Activated naive CD4-positive, alpha-beta T cell treated with anti-CD3 and anti-CD28 coated beads, Interleukin-2, amount 50 U/mL, for 24 hours (primary cell): Measurements from ENCODE around the gene KCTD12.

Experiments used
- H3K27ac Mint-ChIP-seq: one replicate; pipeline ENCODE4 v1.8.0; 2021; ENCODE audit warnings: mild to moderate bottlenecking, mixed read lengths
- H3K27me3 Mint-ChIP-seq: one replicate; pipeline ENCODE4 v1.8.0; 2021; ENCODE audit warnings: mixed read lengths
- H3K36me3 Mint-ChIP-seq: one replicate; pipeline ENCODE4 v1.8.0; 2021; ENCODE audit warnings: mixed read lengths
- H3K4me1 Mint-ChIP-seq: one replicate; pipeline ENCODE4 v1.8.0; 2021; ENCODE audit warnings: mixed read lengths
- H3K4me3 Mint-ChIP-seq: one replicate; pipeline ENCODE4 v1.8.0; 2021; ENCODE audit warnings: mild to moderate bottlenecking, mixed read lengths
- H3K9me3 Mint-ChIP-seq: one replicate; pipeline ENCODE4 v1.8.0; 2021; ENCODE audit warnings: mixed read lengths

The KCTD12 gene

DNA sequence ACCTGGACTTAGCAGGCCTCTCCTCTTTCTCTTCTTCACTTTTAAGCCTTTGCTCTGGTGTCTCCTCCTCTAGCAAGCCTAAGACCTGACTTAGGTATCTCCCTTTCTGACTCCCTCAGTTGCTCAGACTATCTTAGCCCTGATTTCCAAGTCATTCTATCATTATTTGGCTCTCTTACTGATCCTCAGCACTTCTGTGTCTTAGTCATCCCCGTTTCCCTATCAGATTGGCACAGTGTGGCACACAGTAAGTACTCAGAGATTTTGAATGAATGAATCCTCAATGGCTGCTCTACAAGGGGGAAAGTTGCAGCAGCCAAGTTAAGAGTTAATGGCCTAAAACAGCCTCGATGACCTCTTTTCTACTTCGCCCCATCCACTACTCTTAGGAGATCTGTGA, 8.2 kb downstream of the KCTD12 start:
- H3K27ac Mint-ChIP-seq = no peak overlapping the region
- no peaks in the 10 kb centered on the region for H3K27me3 Mint-ChIP-seq
- H3K4me1 Mint-ChIP-seq = peaks cover 35% of the 10 kb centered on the region
- H3K9me3 Mint-ChIP-seq = no peaks in the 10 kb centered on the region
- H3K36me3 Mint-ChIP-seq = peaks cover 2% of the 10 kb centered on the region
- no peak overlapping the region for H3K4me3 Mint-ChIP-seq

DNA sequence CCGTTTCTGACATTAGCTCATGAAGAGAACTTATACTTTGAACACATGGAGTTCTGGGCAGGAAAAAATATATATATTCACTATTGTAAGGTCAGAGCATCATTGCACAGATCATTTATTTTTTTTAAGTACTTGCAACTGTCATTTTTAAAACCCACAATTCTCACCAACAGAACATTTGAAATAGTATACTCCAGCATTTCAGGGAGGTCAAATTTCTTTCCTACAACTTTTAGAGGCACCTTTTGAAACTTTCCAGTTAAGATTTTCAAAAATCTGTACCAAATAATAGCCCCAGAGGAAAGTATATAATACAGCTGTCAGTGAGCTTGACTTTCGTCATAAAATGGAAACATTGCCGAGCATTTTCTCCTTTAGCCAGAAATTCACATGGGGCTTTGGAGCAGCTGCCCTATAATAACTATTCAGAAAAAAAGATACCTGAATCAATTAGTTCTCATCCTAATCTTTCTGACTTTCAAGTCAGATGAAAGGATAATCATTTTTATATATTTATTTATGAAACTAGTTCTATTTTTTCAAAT, 10.9 kb downstream of the KCTD12 start:
- Mint-ChIP-seq H3K4me1 (peaks cover 22% of the 10 kb centered on the region), H3K9me3 (no peaks in the 10 kb centered on the region), H3K4me3 (no peak overlapping the region), H3K27ac (no peak overlapping the region), H3K27me3 (peaks cover 7% of the 10 kb centered on the region), H3K36me3 (no peaks in the 10 kb centered on the region)

- no peaks in the 10 kb centered on the region for H3K36me3 Mint-ChIP-seq
- peaks cover 15% of the 10 kb centered on the region for H3K4me1 Mint-ChIP-seq
- peaks cover 7% of the 10 kb centered on the region for H3K27me3 Mint-ChIP-seq
- H3K9me3 Mint-ChIP-seq = no peaks in the 10 kb centered on the region
- H3K27ac Mint-ChIP-seq = no peak overlapping the region
- no peak overlapping the region for H3K4me3 Mint-ChIP-seq
Observed at GRCh38 chr13:76874479-76874878, 11.7 kb downstream of the KCTD12 start.

- peaks cover 7% of the 10 kb centered on the region for H3K27me3 Mint-ChIP-seq
Observed at GRCh38 chr13:76873445-76873844, 12.8 kb downstream of the KCTD12 start.

DNA sequence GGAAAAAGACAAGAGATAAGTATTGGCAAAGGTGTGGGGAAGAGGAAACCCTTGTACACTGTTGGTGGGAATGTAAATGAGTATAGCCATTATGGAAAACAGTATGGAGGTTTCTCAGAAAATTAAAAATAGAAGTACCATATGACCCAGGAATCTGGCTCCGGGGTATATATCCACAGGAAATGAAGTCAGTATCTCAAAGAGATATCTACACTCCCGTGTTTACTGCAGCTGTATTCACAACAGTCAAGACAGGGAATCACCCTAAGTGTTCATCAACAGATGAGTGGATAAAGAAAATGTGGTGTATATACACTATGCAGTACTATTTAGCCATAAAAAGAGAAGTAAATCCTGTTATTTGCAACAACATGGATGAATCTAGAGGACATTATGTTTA, 13.5 kb downstream of the KCTD12 start:
- Mint-ChIP-seq H3K4me3 (no peak overlapping the region), H3K9me3 (no peaks in the 10 kb centered on the region), H3K27me3 (peaks cover 7% of the 10 kb centered on the region), H3K27ac (no peak overlapping the region), H3K36me3 (no peaks in the 10 kb centered on the region), H3K4me1 (no peaks in the 10 kb centered on the region)

More at GRCh38 chr13:76873445-76873844, 12.8 kb downstream of the KCTD12 start:
- H3K4me1 Mint-ChIP-seq = peaks cover 4% of the 10 kb centered on the region
- no peak overlapping the region for H3K4me3 Mint-ChIP-seq
- H3K9me3 Mint-ChIP-seq = no peaks in the 10 kb centered on the region
- no peaks in the 10 kb centered on the region for H3K36me3 Mint-ChIP-seq
- no peak overlapping the region for H3K27ac Mint-ChIP-seq

GRCh38 chr13:76871432-76871831, 14.8 kb downstream of the KCTD12 start:
- Mint-ChIP-seq H3K27ac (no peak overlapping the region), H3K36me3 (no peaks in the 10 kb centered on the region), H3K4me3 (no peak overlapping the region), H3K4me1 (no peaks in the 10 kb centered on the region), H3K9me3 (no peaks in the 10 kb centered on the region), H3K27me3 (peaks cover 7% of the 10 kb centered on the region)

DNA sequence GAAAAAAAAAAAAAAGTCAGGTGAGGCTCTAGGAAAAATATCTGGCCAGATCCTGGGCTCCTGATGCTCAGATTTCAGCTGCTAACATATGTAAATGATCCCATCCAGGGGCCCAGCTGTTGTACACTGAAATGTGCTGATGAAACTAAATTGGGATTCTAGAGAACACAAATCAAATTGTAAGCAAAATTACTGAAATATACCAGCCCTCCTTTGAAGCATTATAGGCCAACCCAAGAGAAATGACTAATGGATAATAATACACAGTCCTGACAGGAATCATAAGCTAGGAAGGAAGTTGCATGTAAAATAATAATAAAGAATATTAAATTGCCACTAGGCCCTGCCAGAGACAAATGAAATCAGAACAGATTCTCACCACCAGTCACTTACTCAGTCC, 17.8 kb downstream of the KCTD12 start:
- no peaks in the 10 kb centered on the region for H3K36me3 Mint-ChIP-seq
- no peak overlapping the region for H3K27ac Mint-ChIP-seq
- peaks cover 10% of the 10 kb centered on the region for H3K27me3 Mint-ChIP-seq
- no peak overlapping the region for H3K4me3 Mint-ChIP-seq
- no peaks in the 10 kb centered on the region for H3K9me3 Mint-ChIP-seq
- no peaks in the 10 kb centered on the region for H3K4me1 Mint-ChIP-seq

DNA sequence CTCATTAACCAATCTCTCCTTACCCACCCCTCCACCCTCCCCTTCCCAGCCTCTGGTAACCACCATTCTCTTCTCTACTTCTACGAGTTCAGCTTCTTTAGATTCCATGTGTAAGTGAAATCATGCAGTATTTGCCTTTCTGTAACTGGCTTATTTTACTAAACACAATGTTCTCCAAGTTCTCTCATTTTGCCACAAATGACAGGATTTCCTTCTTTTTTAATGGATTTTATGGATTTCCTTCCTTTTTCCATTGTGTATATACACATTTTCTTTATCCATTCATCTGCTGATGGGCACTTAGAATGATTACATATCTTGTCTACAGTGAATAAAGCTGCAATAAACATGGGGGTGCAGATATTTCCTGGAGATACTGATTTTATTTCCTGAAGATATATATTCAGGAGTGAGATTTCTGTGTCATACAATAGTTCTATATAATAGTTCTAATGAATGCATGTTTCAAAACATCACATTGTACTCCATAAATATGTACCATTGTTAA, 20.2 kb downstream of the KCTD12 start:
- no peaks in the 10 kb centered on the region for H3K36me3 Mint-ChIP-seq
- H3K4me3 Mint-ChIP-seq = no peak overlapping the region
- no peaks in the 10 kb centered on the region for H3K9me3 Mint-ChIP-seq
- H3K4me1 Mint-ChIP-seq = no peaks in the 10 kb centered on the region
- peaks cover 5% of the 10 kb centered on the region for H3K27me3 Mint-ChIP-seq
- no peak overlapping the region for H3K27ac Mint-ChIP-seq

- Mint-ChIP-seq H3K27me3 (peaks cover 6% of the 10 kb centered on the region), H3K27ac (no peak overlapping the region), H3K4me1 (no peaks in the 10 kb centered on the region), H3K9me3 (no peaks in the 10 kb centered on the region), H3K36me3 (no peaks in the 10 kb centered on the region), H3K4me3 (no peak overlapping the region)
Observed at GRCh38 chr13:76865109-76865508, 21.1 kb downstream of the KCTD12 start.

DNA sequence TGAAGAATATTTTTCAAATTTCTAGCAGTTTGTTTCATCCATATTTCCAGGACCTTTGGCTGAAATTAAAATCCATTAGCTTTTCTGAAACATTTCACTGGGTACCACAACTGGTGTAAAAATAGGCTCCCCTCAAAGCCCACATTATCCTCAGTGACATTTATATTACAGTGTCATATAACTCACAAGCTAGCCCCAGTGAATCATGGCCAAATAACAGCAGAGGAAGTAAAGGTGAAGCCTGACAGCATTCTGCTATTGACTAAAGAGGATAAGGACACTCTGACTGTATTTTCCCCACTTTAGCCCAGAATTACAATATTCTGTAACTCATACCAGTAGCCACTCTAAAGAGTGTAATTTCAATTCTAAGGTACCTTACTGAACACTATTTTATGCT, 21.9 kb downstream of the KCTD12 start:
- Mint-ChIP-seq H3K4me3 (no peak overlapping the region), H3K27ac (no peak overlapping the region), H3K36me3 (no peaks in the 10 kb centered on the region), H3K27me3 (peaks cover 6% of the 10 kb centered on the region), H3K9me3 (peaks cover 2% of the 10 kb centered on the region), H3K4me1 (no peaks in the 10 kb centered on the region)

- Mint-ChIP-seq H3K9me3 (peaks cover 5% of the 10 kb centered on the region), H3K27ac (no peak overlapping the region), H3K27me3 (peaks cover 6% of the 10 kb centered on the region), H3K4me3 (no peak overlapping the region), H3K36me3 (peaks cover 1% of the 10 kb centered on the region), H3K4me1 (no peaks in the 10 kb centered on the region)
Observed at GRCh38 chr13:76863022-76863421, 23.2 kb downstream of the KCTD12 start.

DNA sequence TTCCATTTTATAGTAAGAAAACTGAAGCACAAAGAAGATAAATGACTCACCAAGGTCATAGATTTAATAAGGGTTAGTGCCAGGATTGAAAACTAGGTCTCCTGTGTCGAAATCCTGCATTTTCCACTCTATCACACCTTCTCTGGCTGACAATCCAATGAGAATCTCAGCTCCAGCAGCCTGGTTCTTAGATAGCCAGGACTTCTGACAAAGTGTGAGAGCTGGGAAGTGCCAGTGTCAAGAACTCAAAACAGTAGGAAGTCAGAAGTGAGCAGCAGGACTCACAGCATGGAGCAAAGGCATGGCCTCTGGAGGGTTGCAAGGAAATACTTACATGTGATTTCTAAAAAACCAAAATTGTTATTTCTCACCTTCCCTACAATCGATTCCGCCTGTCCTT, 24.3 kb downstream of the KCTD12 start:
- no peaks in the 10 kb centered on the region for H3K4me1 Mint-ChIP-seq
- peaks cover 5% of the 10 kb centered on the region for H3K9me3 Mint-ChIP-seq
- H3K27ac Mint-ChIP-seq = no peak overlapping the region
- no peak overlapping the region for H3K4me3 Mint-ChIP-seq
- H3K36me3 Mint-ChIP-seq = peaks cover 3% of the 10 kb centered on the region
- peaks cover 6% of the 10 kb centered on the region for H3K27me3 Mint-ChIP-seq

DNA sequence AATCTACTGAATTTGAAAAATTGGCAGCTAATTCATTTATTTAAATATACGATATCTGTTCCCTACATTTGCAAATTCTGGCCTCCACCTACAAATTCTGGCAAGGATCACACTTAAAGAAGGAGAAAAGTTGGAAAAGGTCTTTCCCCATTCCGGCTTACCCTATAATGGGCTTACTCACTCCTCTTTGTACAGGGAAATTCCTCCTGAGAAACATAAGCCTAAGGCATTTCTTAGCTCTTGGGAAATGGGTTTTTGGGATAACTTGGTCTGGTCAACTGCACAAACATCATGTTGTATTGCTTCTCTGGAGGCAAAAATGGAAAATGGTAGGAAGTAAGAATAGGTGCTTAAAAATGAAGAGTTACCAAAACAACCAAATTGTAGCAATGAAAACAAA, 25.5 kb downstream of the KCTD12 start:
- Mint-ChIP-seq H3K9me3 (peaks cover 5% of the 10 kb centered on the region), H3K36me3 (peaks cover 3% of the 10 kb centered on the region), H3K4me1 (no peaks in the 10 kb centered on the region), H3K27ac (no peak overlapping the region), H3K27me3 (peaks cover 6% of the 10 kb centered on the region), H3K4me3 (no peak overlapping the region)

- peaks cover 5% of the 10 kb centered on the region for H3K9me3 Mint-ChIP-seq
- H3K27me3 Mint-ChIP-seq = no peaks in the 10 kb centered on the region
- no peaks in the 10 kb centered on the region for H3K4me1 Mint-ChIP-seq
- no peak overlapping the region for H3K4me3 Mint-ChIP-seq
- peaks cover 3% of the 10 kb centered on the region for H3K36me3 Mint-ChIP-seq
- H3K27ac Mint-ChIP-seq = no peak overlapping the region
Observed at GRCh38 chr13:76854894-76855293, 31.3 kb downstream of the KCTD12 start.

GRCh38 chr13:76853921-76854608, 32.1 kb downstream of the KCTD12 start:
- Mint-ChIP-seq H3K27ac (no peak overlapping the region), H3K4me3 (no peak overlapping the region), H3K9me3 (peaks cover 2% of the 10 kb centered on the region), H3K36me3 (peaks cover 1% of the 10 kb centered on the region), H3K4me1 (no peaks in the 10 kb centered on the region), H3K27me3 (no peaks in the 10 kb centered on the region)

DNA sequence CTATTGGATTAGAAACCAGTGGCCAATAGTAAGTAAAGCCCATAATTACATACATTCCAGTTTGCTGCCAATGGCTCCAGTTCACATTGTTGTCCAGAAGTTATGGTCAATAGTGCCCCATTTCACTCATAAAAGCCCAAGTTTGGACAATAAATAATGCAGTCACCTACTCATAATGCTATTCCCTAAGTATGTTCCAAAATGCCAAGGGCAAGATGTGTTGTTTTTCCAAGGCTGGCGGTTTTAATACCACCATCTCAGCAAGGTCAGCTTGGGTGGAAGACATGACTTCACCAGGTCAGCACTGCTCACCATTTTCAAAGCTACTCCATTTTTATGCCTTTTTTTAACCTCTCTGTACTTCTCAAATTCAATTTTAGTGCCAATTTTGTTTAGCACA, 32.7 kb downstream of the KCTD12 start:
- Mint-ChIP-seq H3K4me1 (no peaks in the 10 kb centered on the region), H3K27ac (no peak overlapping the region), H3K36me3 (peaks cover 1% of the 10 kb centered on the region), H3K27me3 (no peaks in the 10 kb centered on the region), H3K9me3 (no peaks in the 10 kb centered on the region), H3K4me3 (no peak overlapping the region)

GRCh38 chr13:76852986-76853385, 33.2 kb downstream of the KCTD12 start:
- Mint-ChIP-seq H3K27ac (no peak overlapping the region), H3K27me3 (no peaks in the 10 kb centered on the region), H3K4me3 (no peak overlapping the region), H3K4me1 (no peaks in the 10 kb centered on the region), H3K36me3 (peaks cover 1% of the 10 kb centered on the region), H3K9me3 (no peaks in the 10 kb centered on the region)
